GM10266 (cell line): ENCODE data around the gene TIPRL.

Experiments
- DNase-seq: peaks from one replicate; pipeline ENCODE4 v3.0.0; 2012; ENCODE audit errors: extremely low spot score
- CTCF ChIP-seq: IDR thresholded peaks from 2 replicates; pipeline ENCODE4 v1.5.1; 2012; ENCODE audit warnings: mild to moderate bottlenecking, low read depth; ENCODE audit not compliant: control insufficient read depth, insufficient read depth; ENCODE audit errors: missing control alignments

Gene TIPRL

DNA sequence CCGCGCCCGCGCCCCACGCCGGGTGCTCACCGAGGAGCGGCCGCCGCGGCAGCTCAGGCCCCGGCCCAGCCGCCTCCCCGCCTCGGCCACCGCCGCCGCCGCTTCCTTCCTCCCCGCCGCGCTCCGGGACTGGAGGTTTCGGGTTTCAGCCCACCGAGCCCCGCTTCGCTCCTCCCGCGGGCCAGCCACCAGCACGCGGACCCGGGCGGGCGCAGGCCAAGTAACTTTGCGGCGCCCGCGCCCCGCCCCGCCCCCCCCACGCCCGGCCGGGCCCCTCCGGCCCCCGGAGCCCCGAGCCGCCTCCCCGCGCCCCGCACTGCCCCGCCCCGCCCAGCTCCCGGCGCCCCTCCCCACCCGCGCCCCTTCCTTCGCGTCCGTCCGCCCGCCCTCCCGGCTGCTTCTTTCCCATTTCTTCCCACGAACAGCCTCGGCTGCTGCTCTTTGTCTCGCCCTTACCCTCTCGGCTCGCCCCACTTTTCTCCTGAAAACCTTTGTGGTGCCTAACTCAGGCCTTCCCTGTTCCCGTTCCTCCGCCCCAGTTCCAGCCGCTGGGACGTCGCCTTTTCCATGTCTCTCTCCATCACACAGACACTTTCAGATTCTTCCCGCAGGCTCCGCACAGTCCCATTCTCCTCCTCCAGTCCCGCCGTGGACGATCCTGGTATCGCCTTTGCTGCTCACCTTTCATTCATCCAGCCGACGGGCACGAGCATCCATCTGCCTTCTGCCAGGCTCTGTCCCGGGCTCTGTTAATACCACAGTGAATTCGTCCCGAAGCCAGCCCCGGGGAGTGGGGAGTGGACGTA is 41.9 kb upstream of the TIPRL start, which contains the start of gene GPR161:
TSS of gene GPR161 (minus strand) at position 222 of the 806 bp plus-strand sequence. CDS start 32,080 bp downstream, outside the sequence.
- DNase-seq, result peak; percentile 65
- TF ChIP-seq CTCF, result no peak

DNA sequence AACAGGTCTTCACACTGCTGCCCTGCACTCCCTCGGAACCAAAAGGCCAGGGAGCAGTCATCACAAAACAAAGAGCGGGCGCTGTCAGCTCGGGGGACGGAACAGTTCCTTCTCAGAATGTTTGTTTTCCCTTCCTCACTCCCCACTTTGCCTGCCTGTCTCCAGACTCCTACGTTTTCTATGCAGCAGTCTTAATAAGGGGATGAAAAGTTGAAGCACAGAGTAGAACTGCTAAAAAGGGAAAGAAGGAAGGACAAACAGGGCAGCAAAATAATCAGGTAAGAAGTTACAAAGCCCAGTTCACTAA is 41.3 kb upstream of the TIPRL start:
- TF ChIP-seq CTCF, result no peak

DNA sequence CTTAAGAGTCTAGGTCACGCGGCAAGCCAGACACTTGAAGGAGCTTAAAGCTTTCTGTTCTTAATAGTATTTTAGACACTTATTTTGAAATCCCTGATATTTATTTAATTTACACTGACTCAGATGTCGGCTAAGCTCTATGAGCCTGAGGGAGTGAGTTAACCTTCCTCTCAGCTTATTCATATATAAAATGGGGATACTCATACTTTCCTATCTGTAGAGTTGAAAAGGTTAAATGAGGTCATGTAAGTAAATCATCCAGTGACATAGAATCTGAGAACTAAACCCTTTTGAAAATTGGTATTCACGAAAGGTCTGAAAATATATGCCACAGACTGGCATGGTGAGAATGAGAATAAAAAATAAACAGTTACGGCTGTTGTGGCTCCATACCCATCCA is 40.6 kb upstream of the TIPRL start:
- no peak for TF ChIP-seq CTCF
- DNase-seq, result no peak

More for the DNA sequence above, 41.3 kb upstream of the TIPRL start:
- no peak for DNase-seq

DNA sequence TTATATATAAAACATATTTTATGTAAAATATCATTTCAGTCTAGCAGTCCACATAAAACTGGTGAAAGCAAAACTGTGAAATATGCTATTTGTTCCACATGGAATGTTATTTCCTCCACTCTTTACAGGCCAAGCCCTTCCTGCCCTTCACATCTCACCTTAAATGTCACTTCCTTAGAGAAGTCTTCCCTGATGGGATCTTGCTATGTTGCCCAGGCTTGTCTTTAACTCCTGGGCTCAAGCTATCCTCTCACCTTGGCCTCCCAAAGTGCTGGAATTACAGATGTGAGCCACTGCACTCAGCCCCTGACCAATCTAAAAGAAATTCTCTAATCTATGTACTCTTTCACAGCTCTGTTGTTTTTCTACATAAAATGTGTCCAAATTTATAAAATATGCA is 39.7 kb upstream of the TIPRL start:
- TF ChIP-seq CTCF, result no peak

DNA sequence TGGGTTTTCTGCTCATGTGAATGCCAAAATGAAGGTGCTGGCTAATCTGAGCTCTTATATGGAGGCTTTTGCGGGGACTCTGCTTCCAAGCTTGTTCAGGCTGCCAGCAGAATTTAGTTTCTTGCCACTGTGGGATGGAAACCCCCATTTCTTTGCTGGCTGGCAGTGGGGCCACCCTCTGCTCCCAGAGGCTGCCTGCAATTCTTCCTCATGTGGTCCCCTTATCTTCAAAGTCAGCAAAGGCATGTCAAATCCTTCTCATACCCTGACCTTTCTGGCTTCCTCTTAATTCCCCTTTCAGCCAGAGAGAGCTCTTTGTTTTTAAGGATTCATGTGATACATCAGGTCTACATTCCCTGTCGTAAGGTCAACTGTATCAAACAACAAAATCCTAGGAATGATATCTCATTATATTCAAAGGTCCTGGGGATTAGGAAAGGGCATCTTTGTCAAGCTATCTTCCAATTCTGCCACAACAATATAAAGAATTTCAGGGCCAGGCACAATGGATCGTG is 36.8 kb upstream of the TIPRL start:
- DNase-seq, result no peak
- TF ChIP-seq CTCF, result no peak

More for the DNA sequence above, 39.7 kb upstream of the TIPRL start:
- no peak for DNase-seq

GRCh38 chr1:168145184-168146159 is 33.3 kb upstream of the TIPRL start:
- TF ChIP-seq CTCF, result peak; percentile 100

GRCh38 chr1:168146160-168146539 is 32.6 kb upstream of the TIPRL start:
- no peak for TF ChIP-seq CTCF
- DNase-seq, result no peak

More at GRCh38 chr1:168145184-168146159, 33.3 kb upstream of the TIPRL start:
- DNase-seq, result peak; percentile 92
